ENCODE data around the gene MSRB3.

DNA sequence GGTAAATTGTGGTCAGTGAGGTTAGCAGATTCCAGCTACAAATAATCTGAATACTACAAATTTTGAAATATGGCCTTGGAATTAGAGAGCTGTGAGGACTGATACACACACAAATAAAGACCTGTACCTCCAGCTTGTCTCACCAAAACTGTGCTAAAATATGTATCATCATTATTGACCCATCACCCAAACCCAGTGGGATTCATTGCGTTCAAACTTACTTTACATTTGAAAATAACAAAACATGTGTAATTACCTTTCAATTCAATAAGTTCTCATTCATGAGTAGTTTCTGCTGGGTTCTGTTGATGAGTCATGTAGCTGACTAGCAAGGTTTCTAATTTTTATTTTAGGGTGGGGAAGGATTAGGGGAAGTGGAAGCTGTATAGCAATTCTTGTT, 170.9 kb downstream of the MSRB3 start:
- TF ChIP-seq, protein P1, sequence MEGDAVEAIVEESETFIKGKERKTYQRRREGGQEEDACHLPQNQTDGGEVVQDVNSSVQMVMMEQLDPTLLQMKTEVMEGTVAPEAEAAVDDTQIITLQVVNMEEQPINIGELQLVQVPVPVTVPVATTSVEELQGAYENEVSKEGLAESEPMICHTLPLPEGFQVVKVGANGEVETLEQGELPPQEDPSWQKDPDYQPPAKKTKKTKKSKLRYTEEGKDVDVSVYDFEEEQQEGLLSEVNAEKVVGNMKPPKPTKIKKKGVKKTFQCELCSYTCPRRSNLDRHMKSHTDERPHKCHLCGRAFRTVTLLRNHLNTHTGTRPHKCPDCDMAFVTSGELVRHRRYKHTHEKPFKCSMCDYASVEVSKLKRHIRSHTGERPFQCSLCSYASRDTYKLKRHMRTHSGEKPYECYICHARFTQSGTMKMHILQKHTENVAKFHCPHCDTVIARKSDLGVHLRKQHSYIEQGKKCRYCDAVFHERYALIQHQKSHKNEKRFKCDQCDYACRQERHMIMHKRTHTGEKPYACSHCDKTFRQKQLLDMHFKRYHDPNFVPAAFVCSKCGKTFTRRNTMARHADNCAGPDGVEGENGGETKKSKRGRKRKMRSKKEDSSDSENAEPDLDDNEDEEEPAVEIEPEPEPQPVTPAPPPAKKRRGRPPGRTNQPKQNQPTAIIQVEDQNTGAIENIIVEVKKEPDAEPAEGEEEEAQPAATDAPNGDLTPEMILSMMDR (IDR thresholded peaks at IDR 0.05), result no peak
- no peak for TF ChIP-seq POLR2A (IDR thresholded peaks at IDR 0.05)

All from Peyer's patch (tissue), 4 donors.